Measurements from ENCODE around the gene KIR2DL3. TPM values are rescaled to one million over a fixed set of nuclear protein-coding genes. Genes with fewer than 3 reads are reported as not detected.

KIR2DL3 gene
- total RNA-seq (2022; extraction: Qiagen RNA extraction), result not detected in 5 replicates

DNA sequence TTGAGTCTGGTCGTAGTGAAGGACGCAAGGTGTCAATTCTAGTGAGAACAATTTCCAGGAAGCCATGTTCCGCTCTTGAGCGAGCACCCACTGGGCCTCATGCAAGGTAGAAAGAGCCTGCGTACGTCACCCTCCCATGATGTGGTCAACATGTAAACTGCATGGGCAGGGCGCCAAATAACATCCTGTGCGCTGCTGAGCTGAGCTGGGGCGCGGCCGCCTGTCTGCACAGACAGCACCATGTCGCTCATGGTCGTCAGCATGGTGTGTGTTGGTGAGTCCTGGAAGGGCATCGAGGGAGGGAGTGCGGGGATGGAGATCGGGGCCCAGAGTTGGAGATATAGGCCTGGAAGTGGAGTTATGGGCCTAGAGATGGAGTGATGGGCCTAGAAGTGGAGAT lies at the start of gene KIR2DL3:
KIR2DL3 (plus strand) TSS at position 208 of the 400 bp plus-strand sequence; CDS start at position 241, 33 bp downstream.

DNA sequence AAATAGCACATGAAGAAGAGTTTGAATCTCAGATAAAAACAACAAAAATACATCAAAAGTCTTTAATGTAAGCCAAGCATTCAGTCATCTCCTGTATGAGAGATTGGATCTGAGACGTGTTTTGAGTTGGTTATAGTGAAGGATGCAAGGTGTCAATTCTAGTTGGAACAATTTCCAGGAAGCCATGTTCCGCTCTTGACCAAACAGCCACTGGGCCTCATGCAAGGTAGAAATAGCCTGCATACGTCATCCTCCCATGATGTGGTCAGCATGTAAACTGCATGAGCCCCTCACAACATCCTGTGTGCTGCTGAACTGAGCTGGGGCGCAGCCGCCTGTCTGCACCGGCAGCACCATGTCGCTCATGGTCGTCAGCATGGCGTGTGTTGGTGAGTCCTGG lies 14.2 kb upstream of the KIR2DL3 start, which contains the start of gene KIR3DL3:
KIR3DL3 (plus strand) TSS at position 301 of the 400 bp plus-strand sequence; CDS start at position 356, 55 bp downstream.

DNA sequence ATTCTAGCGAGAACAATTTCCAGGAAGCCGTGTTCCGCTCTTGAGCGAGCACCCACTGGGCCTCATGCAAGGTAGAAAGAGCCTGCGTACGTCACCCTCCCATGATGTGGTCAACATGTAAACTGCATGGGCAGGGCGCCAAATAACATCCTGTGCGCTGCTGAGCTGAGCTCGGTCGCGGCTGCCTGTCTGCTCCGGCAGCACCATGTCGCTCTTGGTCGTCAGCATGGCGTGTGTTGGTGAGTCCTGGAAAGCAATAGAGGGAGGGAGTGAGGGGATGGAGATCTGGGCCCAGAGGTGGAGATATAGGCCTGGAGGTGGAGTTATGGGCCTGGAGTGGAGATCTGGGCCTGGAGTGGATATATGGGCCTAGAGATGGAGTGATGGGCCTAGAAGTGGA lies 31.3 kb downstream of the KIR2DL3 start, which contains the start of gene KIR2DL1:
KIR2DL1 (plus strand) TSS at position 148 of the 400 bp plus-strand sequence; CDS start at position 206, 58 bp downstream.

Other genes starting within 250 kb of the KIR2DL3 start
- not detected in 5 replicates for gene LAIR2, start 235.7 kb upstream of the KIR2DL3 start, total RNA-seq (2022; extraction: Qiagen RNA extraction)
- gene LILRA2, start 164.7 kb upstream of the KIR2DL3 start, total RNA-seq (2022; extraction: Qiagen RNA extraction), result not detected in 5 replicates
- not detected in 5 replicates for gene LILRA1, start 144.9 kb upstream of the KIR2DL3 start, total RNA-seq (2022; extraction: Qiagen RNA extraction)
- gene LILRB1, start 108.0 kb upstream of the KIR2DL3 start, total RNA-seq (2022; extraction: Qiagen RNA extraction), result 0.07 to 0.15 TPM in 2 of 5 replicates, not detected in the others
- not detected in 5 replicates for gene LILRB4, start 75.5 kb upstream of the KIR2DL3 start, total RNA-seq (2022; extraction: Qiagen RNA extraction)
- not detected in 5 replicates for gene KIR3DL3, start 14.1 kb upstream of the KIR2DL3 start, total RNA-seq (2022; extraction: Qiagen RNA extraction)
- gene KIR2DL1, start 31.3 kb downstream of the KIR2DL3 start, total RNA-seq (2022; extraction: Qiagen RNA extraction), result not detected in 5 replicates
- not detected in 5 replicates for gene KIR2DL4, start 65.1 kb downstream of the KIR2DL3 start, total RNA-seq (2022; extraction: Qiagen RNA extraction)
- gene KIR3DL1, start 78.0 kb downstream of the KIR2DL3 start, total RNA-seq (2022; extraction: Qiagen RNA extraction), result not detected in 5 replicates
- gene KIR2DS4, start 94.2 kb downstream of the KIR2DL3 start, total RNA-seq (2022; extraction: Qiagen RNA extraction), result not detected in 5 replicates
- gene KIR3DL2, start 111.9 kb downstream of the KIR2DL3 start, total RNA-seq (2022; extraction: Qiagen RNA extraction), result not detected in 5 replicates
- not detected in 5 replicates for gene FCAR, start 135.7 kb downstream of the KIR2DL3 start, total RNA-seq (2022; extraction: Qiagen RNA extraction)
- gene NCR1, start 167.6 kb downstream of the KIR2DL3 start, total RNA-seq (2022; extraction: Qiagen RNA extraction), result not detected in 5 replicates
- gene NLRP7, start 209.0 kb downstream of the KIR2DL3 start, total RNA-seq (2022; extraction: Qiagen RNA extraction), result not detected in 5 replicates
- gene NLRP2, start 227.9 kb downstream of the KIR2DL3 start, total RNA-seq (2022; extraction: Qiagen RNA extraction), result 22.3 to 27.6 TPM (median 27.3 TPM) in 5 replicates

Data from A549 treated with dexamethasone at 1 μM for 4 hours (cell line).